Measurements from ENCODE around the gene TPD52L1.

DNA sequence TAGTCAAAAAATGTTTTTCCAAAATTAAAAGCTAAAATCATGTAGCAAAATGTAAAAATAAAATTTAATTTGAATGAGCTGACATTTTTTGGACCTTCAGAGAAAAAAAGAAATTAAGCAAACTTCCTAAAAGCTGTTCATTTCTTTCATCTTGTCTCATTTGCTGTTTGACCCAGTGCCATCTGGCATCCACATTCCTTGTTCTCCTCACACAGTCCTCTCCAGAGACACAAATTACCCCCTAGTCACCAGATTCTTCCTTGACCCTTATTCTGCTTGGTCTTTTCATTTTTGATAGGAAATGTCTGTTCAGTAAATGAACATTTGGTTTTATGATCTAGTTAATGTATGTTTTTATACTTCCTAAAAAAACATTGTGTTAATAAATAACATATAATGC lies 93.0 kb downstream of the TPD52L1 start:
- TF ChIP-seq, protein P1, sequence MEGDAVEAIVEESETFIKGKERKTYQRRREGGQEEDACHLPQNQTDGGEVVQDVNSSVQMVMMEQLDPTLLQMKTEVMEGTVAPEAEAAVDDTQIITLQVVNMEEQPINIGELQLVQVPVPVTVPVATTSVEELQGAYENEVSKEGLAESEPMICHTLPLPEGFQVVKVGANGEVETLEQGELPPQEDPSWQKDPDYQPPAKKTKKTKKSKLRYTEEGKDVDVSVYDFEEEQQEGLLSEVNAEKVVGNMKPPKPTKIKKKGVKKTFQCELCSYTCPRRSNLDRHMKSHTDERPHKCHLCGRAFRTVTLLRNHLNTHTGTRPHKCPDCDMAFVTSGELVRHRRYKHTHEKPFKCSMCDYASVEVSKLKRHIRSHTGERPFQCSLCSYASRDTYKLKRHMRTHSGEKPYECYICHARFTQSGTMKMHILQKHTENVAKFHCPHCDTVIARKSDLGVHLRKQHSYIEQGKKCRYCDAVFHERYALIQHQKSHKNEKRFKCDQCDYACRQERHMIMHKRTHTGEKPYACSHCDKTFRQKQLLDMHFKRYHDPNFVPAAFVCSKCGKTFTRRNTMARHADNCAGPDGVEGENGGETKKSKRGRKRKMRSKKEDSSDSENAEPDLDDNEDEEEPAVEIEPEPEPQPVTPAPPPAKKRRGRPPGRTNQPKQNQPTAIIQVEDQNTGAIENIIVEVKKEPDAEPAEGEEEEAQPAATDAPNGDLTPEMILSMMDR (IDR thresholded peaks at IDR 0.05), result no peak
- no peak for TF ChIP-seq ZFX (IDR thresholded peaks at IDR 0.05; ENCODE audit: borderline replicate concordance)

All from 22Rv1 (cell line).